K562 (cell line): ENCODE results near the gene AK4. TPM values are rescaled to one million over a fixed set of nuclear protein-coding genes. Genes with fewer than 3 reads are reported as not detected.

ENCODE experiments used
- CEBPB ChIP-seq: fragments of 450-650 bp; IDR thresholded peaks from 2 replicates; pipeline ENCODE4 v1.6.1; 2016; ENCODE audit warnings: missing genetic modification characterization, missing compliant biosample characterization
- KHSRP ChIP-seq: fragments of 450-650 bp; IDR thresholded peaks from 2 replicates; pipeline ENCODE4 v1.6.1; 2017
- MLLT1 ChIP-seq, 2 experiments: fragments of 450-650 bp; IDR thresholded peaks; 2 replicates each; pipeline ENCODE4 v1.6.1; 2016
- MYC ChIP-seq, 2 experiments: fragments of 250-450 bp in 1 of 2; sonication (Bioruptor Pico) in 1 of 2; IDR thresholded peaks; 2 replicates each; pipeline versions ENCODE4 v1.5.1 to v1.6.1; 2012 to 2021; ENCODE audit warnings: low read depth in 2 of 2, borderline replicate concordance in 1 of 2, improper control_type of control experiment in 1 of 2, low read length in 1 of 2, mild to moderate bottlenecking in 1 of 2, moderate library complexity in 1 of 2
- NFRKB ChIP-seq: fragments of 450-650 bp; IDR thresholded peaks from 2 replicates; pipeline ENCODE4 v1.6.1; 2016; ENCODE audit warnings: low read depth
- SP1 ChIP-seq: sonication (generic); formaldehyde crosslinking; IDR thresholded peaks from 2 replicates; pipeline ENCODE4 v1.8.1; 2022; ENCODE audit warnings: mild to moderate bottlenecking, missing genetic modification reagents
- ZBTB12 ChIP-seq: fragments of 250-450 bp; sonication (Bioruptor Pico); IDR thresholded peaks from 2 replicates; pipeline ENCODE4 v1.4.0; 2020
- ZMIZ1 ChIP-seq, 2 experiments: fragments of 150-350 bp in 1 of 2; IDR thresholded peaks; 2 replicates each; pipeline ENCODE4 v1.6.1; 2012 to 2016; ENCODE audit warnings: low read depth in 2 of 2, low read length in 2 of 2, mild to moderate bottlenecking in 1 of 2, moderate library complexity in 1 of 2
- ZNF407 ChIP-seq: fragments of 450-650 bp; IDR thresholded peaks from 2 replicates; pipeline ENCODE4 v1.6.1; 2016; ENCODE audit warnings: low read depth
- polyA plus RNA-seq, 8 experiments: library from polyadenylated mRNA; depleted of rRNA in 4 of 8; stranded (reverse) in 5 of 8; unstranded in 3 of 8; fragments of >200 nt; fragmentation: Nextera tagmentation in 2 of 8; fragmentation: Illumina TruSeq in 1 of 8; extraction: Ambion mirVana in 2 of 8; extraction: Trizol in 1 of 8; gene quantifications; 2 replicates each; pipeline versions ENCODE4 v1.2.1 to v1.2.3, GENCODE V29; 2011 to 2014; ENCODE audit warnings: inconsistent platforms in 1 of 8, missing spikeins in 1 of 8
- total RNA-seq, 7 experiments: library from RNA; depleted of rRNA in 6 of 7; stranded (reverse); fragments of >200 nt in 6 of 7; fragmentation: Illumina TruSeq in 2 of 7; extraction: Trizol in 2 of 7; gene quantifications; 2 replicates each; pipeline versions ENCODE4 v1.2.1 to v1.2.3, GENCODE V29; 2011 to 2021; ENCODE audit warnings: low replicate concordance in 1 of 7

Gene AK4
- total and polyA plus RNA-seq, 9 of the 15 experiments (the other 6 are each of a cell fraction or from before 2014, with no cell fraction given) = 10.4 to 96.6 (median 21.5) TPM

GRCh38 chr1:65230731-65231481 lies 82.9 kb downstream of the AK4 start (continued):
- TF ChIP-seq ZNF407 (no peak), SP1 (0 out of 2 replicates have a peak, but pooled peaks have one; percentile 23), ZBTB12 (CRISPR knock-in tag) (no peak), MLLT1 (IDR thresholded peaks at IDR 0.05) (peak in 1 of 2 experiments; percentile 80; a peak in 3 of 4 replicates), KHSRP (peak; percentile 85), MYC (IDR thresholded peaks at IDR 0.05; ENCODE audit: low read depth, low read length) (peak; percentile 48; the same call in 1 of the 2 replicates), MYC (CRISPR knock-in tag; IDR thresholded peaks at IDR 0.05; ENCODE audit: borderline replicate concordance, low read depth) (no peak), ZMIZ1 (IDR thresholded peaks at IDR 0.05; ENCODE audit: low read depth in 2 of 2, low read length in 2 of 2) (peak in 1 of 2 experiments; percentile 89; a peak in 2 of 4 replicates), NFRKB (peak; percentile 77), CEBPB (tag) (peak; percentile 60)
